Cardiac septum (tissue), 1 donor: ENCODE measurements around the gene CCDC74B. TPM values are rescaled to one million over a fixed set of nuclear protein-coding genes. Genes with fewer than 3 reads are reported as not detected.
"Not testable (repeated sequence)": the region's sequence is repeated elsewhere in the genome, so short reads cannot be mapped to it uniquely, and the experiment has no call there.

Experiments
- DNase-seq: peaks from one replicate; pipeline ENCODE4 v3.0.0-alpha.2; 2020; ENCODE audit warnings: low spot score
- intact Hi-C: fragments of 100-400 bp; cut with DNase I; formaldehyde crosslinking; loops from one replicate; pipeline ENCODE4 v1.14.0; 2022
- long read RNA-seq: library from polyadenylated mRNA; unstranded; transcript quantifications from one replicate; pipeline ENCODE4 v2.0.0, GENCODE V29; 2021
- total RNA-seq: library from RNA; stranded (reverse); fragmentation: NEBNext Ultra II Directional; extraction: Animal tissue kit (Norgen Biotek cat#: 25700); gene quantifications from one replicate; pipeline ENCODE4 v1.2.1, GENCODE V29; 2021
- donor health status: DM: no; HTN: no; CAD: no.

Gene CCDC74B
- total RNA-seq: 0.81 TPM
- long read RNA-seq, partial matches to known transcripts: 0 of 1 reads
- long read RNA-seq, other reads (novel, unspliced or antisense): 1 of 1 reads

DNA sequence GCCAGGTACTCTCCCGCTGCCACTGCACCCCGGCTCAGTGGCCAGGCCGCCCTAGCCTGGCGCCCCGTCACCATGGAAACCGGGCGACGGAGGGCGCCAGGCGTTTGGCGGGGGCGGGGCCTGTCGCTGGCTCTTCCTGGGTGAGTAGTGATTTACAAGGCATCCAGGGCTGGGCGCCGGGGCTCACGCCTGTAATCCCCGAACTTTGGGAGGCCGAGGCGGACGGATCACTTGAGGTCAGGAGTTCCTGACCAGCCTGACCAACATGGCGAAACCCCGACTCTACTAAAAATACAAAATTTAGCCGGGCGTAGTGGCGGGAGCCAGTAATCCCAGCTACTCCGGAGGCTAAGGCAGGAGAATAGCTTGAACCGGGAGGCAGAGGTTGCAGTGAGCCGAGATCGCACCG, at the start of gene CCDC74B:
CCDC74B (minus strand) TSS at position 107 of the 409 bp plus-strand sequence. CDS start 116 bp downstream, outside the sequence.
- peak; percentile 74 for DNase-seq
- intact Hi-C loops: not testable (repeated sequence)

DNA sequence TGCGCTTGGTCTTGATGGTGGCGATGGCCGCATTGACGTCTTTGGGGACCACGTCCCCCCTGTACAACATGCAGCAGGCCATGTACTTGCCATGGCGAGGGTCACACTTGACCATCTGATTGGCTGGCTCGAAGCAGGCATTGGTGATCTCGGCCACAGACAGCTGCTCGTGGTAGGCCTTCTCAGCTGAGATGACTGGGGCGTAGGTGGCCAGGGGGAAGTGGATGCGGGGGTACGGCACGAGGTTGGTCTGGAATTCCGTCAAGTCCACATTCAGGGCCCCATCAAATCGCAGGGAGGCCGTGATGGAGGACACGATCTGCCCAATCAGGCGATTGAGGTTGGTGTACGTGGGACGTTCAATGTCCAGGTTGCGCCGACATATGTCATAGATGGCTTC, 48.9 kb upstream of the CCDC74B start:
- intact Hi-C loops: not testable (repeated sequence)

DNA sequence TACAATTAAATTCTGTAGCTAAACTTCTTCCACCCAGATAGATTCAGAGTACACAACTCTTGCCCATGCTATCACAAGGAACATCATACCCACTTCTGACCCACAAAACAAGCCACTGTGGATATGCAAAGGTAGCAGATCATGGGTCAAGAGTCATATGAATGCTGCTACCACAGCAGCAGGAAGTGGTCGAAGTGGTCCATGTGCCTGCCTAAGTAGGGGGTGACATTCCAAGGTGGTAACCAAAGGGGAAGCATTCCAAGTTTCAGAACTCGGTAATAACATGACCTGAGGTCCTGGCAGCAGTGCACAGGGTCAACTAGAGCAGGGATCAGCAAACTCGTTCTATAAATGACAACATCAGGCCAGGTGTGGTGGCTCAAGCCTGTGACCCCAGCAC, 47.5 kb upstream of the CCDC74B start:
- intact Hi-C loops, DNase-seq: not testable (repeated sequence)

More for the DNA sequence above, 48.9 kb upstream of the CCDC74B start:
- not testable (repeated sequence) for DNase-seq

DNA sequence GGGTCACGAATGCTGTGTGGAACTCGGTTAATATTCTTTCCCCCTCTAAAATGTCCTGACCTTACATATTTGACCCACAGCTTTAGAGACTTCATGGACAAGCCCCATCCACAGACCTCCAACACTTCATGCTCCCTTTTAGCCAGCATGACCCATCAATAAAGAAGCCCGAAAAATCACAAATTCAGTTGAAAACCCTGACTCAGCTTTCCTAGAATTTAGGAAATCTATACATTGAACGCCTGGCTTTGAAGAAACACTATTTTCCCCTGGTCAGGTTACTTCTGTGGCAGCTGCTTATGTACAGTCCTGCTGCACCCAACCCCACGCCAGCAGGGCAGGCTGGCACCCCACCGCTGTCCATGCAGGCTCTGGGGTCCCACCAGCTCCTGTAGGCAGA, 46.4 kb upstream of the CCDC74B start:
- intact Hi-C loops, DNase-seq: not testable (repeated sequence)

DNA sequence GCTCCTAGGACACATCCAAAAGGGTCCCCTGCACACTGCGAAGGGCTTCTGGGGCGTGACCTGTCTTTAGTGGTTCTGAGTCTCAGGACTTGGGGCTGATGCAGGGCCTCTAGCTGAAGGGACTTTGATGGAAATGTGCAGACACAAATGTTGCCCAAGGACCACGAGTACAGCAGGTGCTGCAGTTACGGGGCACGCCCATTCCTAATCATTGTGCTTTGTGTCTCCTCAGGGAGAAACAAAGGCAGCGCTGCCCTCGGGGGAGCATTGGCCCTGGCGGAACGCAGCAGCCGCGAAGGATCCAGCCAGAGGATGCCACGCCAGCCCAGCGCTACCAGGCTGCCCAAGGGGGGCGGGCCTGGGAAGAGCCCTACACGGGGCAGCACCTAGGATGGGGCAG, 45.3 kb upstream of the CCDC74B start:
- no peak for DNase-seq
- intact Hi-C loops: no loop called here

DNA sequence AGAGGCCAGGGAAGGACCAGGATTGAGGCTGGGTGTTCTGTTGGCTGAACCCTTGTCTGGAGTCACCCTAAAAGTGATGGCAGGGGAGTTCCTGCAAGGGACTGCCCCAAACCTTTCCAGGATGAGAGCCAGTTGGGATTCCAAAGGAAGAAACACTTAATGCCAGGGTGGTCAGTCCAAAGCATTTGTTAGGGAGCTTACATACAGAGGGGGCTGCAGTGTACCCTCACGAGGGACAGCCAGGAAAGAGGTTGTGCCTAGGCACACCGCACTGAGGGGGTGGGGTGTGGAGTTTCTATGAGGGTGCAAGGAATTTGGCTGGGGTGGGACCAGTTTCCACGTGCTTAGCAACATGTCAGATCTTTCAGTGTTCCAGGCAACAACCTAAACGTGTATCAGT, 44.0 kb upstream of the CCDC74B start:
- intact Hi-C loops: loop anchor here (10.0 kb wide), 1 partner anchor 314 kb away; no protein-coding TSS in a partner anchor
- DNase-seq: not testable (repeated sequence)

DNA sequence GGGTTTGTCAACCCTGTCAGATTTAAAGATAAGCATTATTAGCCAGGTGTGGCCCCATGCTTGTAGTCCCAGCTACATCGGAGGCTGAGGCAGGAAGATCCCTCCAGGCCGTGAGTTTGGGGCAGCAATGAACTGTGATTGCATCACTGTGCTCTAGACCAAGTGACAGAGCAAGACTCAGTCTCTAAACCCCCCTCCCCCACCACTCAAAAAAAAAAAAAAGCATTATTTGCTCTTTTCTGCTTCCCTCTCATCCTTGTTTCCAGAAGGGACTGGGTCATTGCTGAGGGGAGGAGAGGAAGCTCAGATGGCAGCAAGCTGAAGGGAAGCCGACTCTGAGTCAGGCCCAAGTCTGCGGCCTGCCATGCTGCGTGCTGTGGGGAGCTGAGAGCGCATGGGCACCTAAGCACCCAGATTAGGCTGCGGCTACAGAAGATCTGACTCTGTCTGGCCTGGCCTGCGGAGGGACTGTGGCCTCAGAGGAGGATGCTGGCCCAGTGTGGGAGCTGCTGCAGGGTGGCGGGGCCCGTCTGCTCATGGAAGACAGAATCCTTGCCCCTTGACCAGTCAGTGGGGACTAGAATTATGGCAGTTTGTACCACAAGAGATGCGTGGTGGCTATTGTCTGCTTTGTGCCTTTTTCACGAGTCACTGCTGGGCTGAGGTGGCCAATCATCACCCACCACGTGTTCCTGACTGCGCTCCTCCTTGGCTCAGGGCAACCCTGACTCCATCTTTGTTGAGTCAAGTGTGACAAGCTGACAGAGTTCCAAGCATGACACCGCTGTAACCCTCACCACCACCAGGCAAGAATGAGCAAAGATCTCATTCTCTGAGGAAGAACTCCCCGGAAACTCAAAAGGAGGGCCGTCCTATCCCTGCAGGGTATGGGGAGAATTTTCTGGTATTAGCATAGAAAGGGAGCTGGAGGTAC, 43.2 kb upstream of the CCDC74B start:
- intact Hi-C loops: loop anchor here (10.0 kb wide), 1 partner anchor 313 kb away; no protein-coding TSS in a partner anchor

DNA sequence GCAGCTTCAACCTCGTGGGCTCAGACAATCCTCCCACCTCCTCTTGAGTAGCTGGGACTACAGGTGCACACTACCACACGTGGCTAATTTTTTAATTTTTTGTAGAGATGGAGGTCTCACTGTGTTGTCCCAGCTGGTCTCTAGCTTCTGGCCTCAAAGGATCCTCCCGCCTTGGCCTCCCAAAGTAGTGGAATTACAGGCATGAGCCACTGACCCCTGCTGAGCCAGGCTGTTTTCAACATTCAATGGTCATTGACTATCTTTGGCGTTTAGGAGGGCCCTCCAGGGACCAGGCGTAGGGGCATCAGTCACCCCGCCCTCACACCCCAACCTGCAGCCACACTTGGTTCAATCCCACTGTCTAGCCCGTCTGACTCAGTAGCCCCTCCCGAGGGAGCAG, 42.4 kb upstream of the CCDC74B start:
- intact Hi-C loops: loop anchor here (10.0 kb wide), 1 partner anchor 312 kb away; no protein-coding TSS in a partner anchor
- DNase-seq: no peak

More for the DNA sequence above, 43.2 kb upstream of the CCDC74B start:
- not testable (repeated sequence) for DNase-seq

DNA sequence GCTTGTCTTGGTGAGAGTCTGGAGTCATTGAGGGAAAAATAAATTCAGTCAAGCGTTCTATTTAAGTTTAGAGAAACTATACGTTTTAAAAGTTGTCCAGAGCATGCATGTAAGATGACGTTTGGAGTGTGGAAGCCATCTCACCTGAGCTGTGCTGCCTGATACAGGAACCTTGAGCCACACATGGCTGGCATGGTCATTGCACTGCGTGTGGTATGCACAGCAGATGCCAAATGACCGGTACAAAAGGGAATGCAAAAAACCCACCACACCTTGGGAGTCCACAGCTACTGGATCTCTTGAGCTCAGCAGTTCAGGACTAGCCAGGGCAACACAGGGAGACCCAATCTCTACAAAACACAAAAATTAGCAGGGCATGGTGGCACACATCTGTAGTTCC, 41.5 kb upstream of the CCDC74B start:
- DNase-seq: no peak
- intact Hi-C loops: loop anchor here (10.0 kb wide), 1 partner anchor 312 kb away; no protein-coding TSS in a partner anchor

DNA sequence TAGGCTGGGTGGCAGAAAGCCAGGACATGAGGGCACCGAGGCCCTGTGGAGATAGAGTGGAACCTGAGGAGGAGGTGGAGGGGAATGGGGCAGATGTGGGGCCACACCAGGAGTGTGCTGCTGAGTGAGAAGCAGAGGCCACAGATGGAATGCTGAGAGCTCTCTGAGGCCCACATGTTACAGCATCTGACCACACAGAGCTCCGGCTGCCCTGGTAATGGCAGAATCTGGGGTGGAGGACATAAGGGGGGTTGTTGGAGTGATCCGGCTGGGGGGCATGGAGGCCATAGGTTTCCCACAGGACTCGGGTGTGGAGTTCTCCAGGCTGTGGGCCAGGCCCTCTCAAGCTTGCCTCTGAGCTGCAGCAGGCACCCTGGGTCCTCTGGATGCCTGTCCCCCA, 41.0 kb upstream of the CCDC74B start:
- intact Hi-C loops: loop anchor here (10.0 kb wide), 1 partner anchor 311 kb away; no protein-coding TSS in a partner anchor
- no peak for DNase-seq

DNA sequence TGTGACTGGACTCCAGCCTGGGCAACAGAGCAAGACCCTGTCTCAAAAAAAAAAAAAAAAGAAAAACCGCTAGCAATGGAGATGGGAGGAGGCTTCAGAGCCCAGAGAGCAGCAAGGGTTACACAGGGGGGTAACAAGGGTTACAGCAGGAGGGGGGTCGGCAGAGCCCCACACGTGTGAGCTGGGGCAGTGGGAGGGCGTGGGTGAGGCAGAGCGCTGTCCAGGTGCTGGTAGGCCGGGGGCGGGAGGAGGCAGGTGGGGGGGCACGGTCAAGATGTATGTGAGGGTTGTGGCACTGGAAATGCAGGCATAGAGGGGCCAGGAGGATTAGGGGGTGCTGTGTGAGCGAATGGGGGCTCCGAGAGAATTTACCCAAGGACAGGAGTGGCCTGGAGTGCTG, 40.5 kb upstream of the CCDC74B start:
- no peak for DNase-seq
- intact Hi-C loops: loop anchor here (10.0 kb wide), 1 partner anchor 311 kb away; no protein-coding TSS in a partner anchor

DNA sequence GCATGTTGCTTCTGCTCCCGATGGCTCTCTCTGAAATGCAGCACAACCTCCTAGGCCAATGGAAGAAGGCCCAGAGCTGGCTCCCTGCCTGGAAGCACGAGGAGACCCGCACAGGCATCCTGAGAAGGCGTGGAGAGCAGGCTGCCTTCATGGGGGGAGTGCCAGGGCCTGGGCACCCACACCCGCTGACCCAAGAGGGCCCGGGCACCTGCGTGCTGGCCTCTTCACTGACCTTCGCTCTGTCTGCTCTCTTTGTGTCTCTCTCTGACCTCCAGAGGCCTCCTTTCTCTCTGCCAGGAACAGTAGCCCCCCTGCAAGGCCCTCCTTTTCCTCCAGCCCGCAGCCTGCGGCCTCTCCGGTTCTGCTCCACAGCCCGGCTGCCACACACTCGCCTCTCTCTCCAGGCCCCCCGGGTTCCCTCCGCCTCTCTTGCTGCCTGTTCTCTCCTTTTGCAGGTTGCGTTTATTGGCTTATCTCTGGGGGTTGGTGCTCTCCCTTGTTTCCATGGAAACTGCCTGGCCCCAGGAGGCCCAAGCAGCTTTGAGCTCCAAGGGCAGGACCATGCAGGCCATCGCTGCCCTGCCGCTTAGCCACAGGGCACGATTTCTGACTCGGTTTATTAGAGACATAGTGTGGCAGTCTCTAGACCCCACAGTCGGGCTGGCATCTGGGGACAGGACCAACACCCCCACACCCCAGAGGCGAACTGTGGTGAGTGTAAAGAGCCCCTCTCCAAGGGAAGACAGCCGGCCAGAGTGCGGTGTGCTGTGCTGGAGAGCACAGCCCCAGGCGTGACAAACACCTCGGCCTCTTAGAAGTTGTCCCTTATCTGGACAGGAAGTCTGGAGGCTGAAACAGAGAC, 38.8 kb upstream of the CCDC74B start:
- DNase-seq: no peak
- intact Hi-C loops: loop anchor here (2.0 to 10.0 kb wide), 2 partner anchors 149 to 309 kb away; no protein-coding TSS in a partner anchor

DNA sequence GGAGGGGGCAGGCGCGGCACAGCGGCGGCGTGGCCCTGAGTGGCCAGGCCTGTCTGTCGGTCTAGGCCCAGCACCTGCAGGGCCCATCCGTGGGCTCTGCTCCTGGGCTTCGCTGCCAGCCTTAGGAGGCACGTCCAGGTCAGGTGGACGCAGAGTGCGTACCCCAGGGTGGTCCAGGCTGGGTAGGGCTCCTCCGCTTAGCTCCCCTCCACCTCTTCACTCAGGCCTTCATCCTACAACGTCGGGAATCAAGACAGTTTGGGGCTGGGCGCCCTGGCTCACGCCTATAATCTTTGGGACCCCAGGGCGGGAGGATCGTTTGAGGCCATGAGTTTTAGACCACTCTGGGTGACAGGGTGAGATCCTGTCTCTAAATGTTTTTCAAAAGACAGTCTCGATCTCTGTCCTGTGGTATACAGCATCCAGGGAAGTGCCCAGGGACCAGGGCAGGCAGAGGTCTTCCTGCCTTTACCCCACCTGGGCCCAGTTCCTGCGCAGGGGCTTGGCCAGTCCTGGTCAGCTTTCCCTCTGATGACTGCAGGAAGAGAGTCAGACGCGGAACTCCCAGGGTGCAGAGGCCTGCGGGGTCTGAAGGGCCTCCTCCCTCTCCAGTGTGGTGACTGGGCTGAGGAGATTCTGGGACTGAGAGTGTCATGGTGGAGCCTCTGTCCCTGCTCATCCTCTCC, 38.1 kb upstream of the CCDC74B start:
- intact Hi-C loops: loop anchor here (2.0 to 10.0 kb wide), 2 partner anchors 150 to 308 kb away; no protein-coding TSS in a partner anchor
- not testable (repeated sequence) for DNase-seq

DNA sequence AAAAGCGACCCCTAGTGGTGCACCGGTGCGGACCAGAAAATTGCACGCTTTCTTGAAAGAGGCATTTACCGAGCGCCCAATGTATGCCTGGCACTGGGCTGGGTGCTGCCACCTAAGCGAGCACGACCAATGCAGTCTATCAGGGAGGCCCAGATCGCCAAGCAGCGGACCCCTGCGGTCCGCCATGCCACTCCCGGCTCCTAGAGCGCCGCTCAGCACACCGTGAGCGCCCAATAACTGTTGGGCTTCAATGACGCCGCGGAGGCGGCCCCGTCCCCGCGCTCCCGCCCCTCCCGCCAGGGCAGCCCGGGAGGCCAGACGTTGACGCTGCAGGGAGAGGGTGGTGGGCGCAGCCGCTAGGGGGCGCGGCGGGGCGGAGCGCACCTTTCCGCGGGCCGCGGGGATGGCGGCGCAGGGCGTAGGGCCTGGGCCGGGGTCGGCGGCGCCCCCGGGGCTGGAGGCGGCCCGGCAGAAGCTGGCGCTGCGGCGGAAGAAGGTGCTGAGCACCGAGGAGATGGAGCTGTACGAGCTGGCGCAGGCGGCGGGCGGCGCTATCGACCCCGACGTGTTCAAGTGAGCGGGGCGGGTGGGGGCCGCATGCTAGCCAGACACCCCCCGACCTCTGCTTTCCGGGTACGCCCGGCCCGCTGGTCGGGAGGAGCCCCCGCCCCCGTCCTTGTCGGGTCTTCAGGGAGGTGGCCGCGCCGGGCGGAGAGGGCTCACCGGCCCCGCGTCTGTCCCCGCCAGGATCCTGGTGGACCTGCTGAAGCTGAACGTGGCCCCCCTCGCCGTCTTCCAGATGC, 37.2 kb upstream of the CCDC74B start, which contains the start of gene MZT2B:
MZT2B (plus strand) TSS at position 383 of the 803 bp plus-strand sequence; CDS start at position 404, 21 bp downstream.
- DNase-seq: peak; percentile 94
- intact Hi-C loops: loop anchor here (2.0 to 10.0 kb wide), 2 partner anchors 151 to 307 kb away; no protein-coding TSS in a partner anchor

DNA sequence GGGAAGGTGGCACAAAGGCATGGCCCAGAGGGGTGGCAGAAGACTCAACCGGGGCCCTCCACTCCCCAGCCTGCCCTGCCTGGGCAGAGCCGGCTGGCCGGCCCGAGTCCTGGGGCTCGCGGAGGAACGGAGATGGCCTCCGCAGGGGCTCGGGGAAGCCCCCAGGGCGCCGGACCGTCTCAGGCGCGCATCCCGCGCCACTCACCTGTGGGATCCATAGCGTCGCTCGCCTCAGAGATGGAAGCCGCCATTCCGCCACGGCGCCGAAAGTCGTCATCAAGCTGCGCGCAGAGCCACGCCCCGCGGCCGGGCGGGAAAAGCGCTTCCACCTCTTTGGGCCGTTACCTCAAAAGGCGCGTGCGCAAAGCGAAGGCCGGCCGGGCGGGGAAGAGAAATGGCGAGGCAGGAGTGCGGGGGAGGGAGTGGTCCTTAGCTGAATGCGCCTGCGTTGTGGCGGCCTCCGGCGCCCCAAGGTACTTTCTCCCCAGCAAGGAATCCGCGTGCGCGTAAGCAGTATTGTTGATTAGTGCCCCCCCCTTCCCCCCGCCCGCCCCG, 36.5 kb upstream of the CCDC74B start, which contains the start of gene SMPD4:
SMPD4 (minus strand) TSS at position 278 of the 555 bp plus-strand sequence. CDS start 5,010 bp downstream, outside the sequence.
- peak; percentile 99 for DNase-seq
- intact Hi-C loops: loop anchor here (10.0 kb wide), 1 partner anchor 307 kb away; no protein-coding TSS in a partner anchor

DNA sequence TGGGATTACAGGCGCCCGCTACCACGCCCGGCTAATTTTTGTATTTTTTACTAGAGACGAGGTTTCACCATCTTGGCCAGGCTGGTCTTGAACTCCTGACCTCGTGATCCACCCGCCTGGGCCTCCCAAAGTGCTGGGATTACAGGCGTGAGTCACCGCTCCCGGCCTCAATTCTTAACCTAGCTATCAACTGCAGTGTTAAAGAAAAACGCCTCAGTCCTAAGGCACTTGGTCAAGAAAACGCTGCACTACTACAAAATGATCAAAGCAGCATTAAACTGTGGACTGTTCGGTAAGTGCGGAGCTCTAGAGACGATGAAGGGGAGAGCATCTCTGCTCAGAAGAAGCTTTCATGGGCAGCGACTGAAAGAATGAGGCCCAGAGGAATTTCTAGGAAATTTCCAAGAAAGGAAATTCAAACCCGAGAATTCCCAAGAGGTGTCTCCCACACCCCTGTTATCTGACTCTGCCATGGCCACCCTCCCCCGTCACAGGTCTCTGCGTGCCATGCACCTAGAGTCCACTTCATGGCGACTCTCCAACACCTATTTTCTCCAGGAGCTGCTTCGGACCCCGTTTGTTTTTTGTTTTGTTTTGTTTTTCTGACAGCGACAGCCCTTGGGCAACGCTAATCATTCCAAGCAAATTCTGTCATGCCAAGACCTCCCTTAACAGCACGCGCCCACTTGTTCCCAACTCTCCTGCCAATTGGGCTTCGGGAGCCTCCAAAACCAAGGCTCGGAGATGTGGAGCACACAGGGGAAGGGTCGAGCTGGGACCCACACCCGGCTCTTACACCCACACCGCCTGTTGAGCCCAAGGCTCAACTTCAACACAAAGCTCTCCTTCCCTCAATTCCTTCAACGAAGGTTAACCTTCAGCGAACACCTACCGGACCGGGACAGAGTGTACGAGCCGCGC, 35.8 kb upstream of the CCDC74B start:
- intact Hi-C loops: loop anchor here (10.0 kb wide), 1 partner anchor 306 kb away; no protein-coding TSS in a partner anchor

More for the DNA sequence above, 35.8 kb upstream of the CCDC74B start:
- DNase-seq: not testable (repeated sequence)
